Activated CD4-positive, alpha-beta T cell treated with anti-CD3 and anti-CD28 coated beads for 24 hours (primary cell): ENCODE data around the gene DPP9.
A peak's percentile ranks its signal among the peaks of the same experiment; 100 is the strongest.

Experiments used
- DNase-seq, 2 donors: peaks; one replicate each; pipeline ENCODE4 v3.0.0-alpha.2; 2020; ENCODE audit warnings: low read depth in 2 of 2

The DPP9 gene

GRCh38 chr19:4633140-4633967 lies 90.3 kb downstream of the DPP9 start:
- DNase-seq: peak in 1 of 2 donors; percentile 22
